ENCODE data around the gene MYO5C. TPM values are rescaled to one million over a fixed set of nuclear protein-coding genes. Genes with fewer than 3 reads are reported as not detected.

MYO5C gene
- total RNA-seq, 1 experiment from 2014 or later = 0.43 TPM

GRCh38 chr15:52278135-52278534 is 17.5 kb downstream of the MYO5C start:
- Histone ChIP-seq H3K27me3 (replicated peaks; ENCODE audit: insufficient read depth, low read depth, low read length, poor library complexity) (peaks cover 3% of the 10 kb centered on the region), H3K27ac (ENCODE audit: low read depth, low read length, poor library complexity, severe bottlenecking) (no peak overlapping the region), H3K9me3 (ENCODE audit: low read depth, low read length, poor library complexity, severe bottlenecking) (no peaks in the 10 kb centered on the region), H3K36me3 (ENCODE audit: insufficient read depth, low read length, poor library complexity, severe bottlenecking) (no peaks in the 10 kb centered on the region), H3K4me1 (ENCODE audit: insufficient read depth, low read length, poor library complexity, severe bottlenecking) (no peaks in the 10 kb centered on the region), H3K4me3 (ENCODE audit: low read depth, low read length, poor library complexity, severe bottlenecking) (no peak overlapping the region)
- no TSS peak for BruUV-seq (replicated peaks)
- POLR2A ChIA-PET (ENCODE audit: low non-redundant PET) = interaction anchor here (0.6 kb wide), 1 partner anchor 10 kb away, joined by 5 read pairs; no protein-coding TSS in a partner anchor
- CTCF ChIA-PET = no interaction called here
- intact Hi-C loops (cut with micrococcal nuclease; ENCODE audit: unreplicated experiment) = no loop called here
- no peak for DNase-seq (ENCODE audit: low spot score)
- TF ChIP-seq CTCF (conservative IDR thresholded peaks at IDR 0.05; ENCODE audit: low read depth, low read length) (no peak), EZH2 (IDR thresholded peaks at IDR 0.05; ENCODE audit: borderline replicate concordance, low read depth, low read length, poor library complexity, severe bottlenecking) (no peak)

GRCh38 chr15:52277575-52277974 is 18.0 kb downstream of the MYO5C start:
- Histone ChIP-seq H3K4me3 (ENCODE audit: low read depth, low read length, poor library complexity, severe bottlenecking) (no peak overlapping the region), H3K36me3 (ENCODE audit: insufficient read depth, low read length, poor library complexity, severe bottlenecking) (no peaks in the 10 kb centered on the region), H3K9me3 (ENCODE audit: low read depth, low read length, poor library complexity, severe bottlenecking) (no peaks in the 10 kb centered on the region), H3K4me1 (ENCODE audit: insufficient read depth, low read length, poor library complexity, severe bottlenecking) (no peaks in the 10 kb centered on the region), H3K27ac (ENCODE audit: low read depth, low read length, poor library complexity, severe bottlenecking) (no peak overlapping the region), H3K27me3 (replicated peaks; ENCODE audit: insufficient read depth, low read depth, low read length, poor library complexity) (peaks cover 3% of the 10 kb centered on the region)
- CTCF ChIA-PET = no interaction called here
- no peak for TF ChIP-seq EZH2 (IDR thresholded peaks at IDR 0.05; ENCODE audit: borderline replicate concordance, low read depth, low read length, poor library complexity, severe bottlenecking)
- POLR2A ChIA-PET (ENCODE audit: low non-redundant PET) = interaction anchor here (0.6 kb wide), 1 partner anchor 10 kb away, joined by 5 read pairs; no protein-coding TSS in a partner anchor
- intact Hi-C loops (cut with micrococcal nuclease; ENCODE audit: unreplicated experiment) = no loop called here
- DNase-seq (ENCODE audit: low spot score) = no peak
- BruUV-seq (replicated peaks) = no TSS peak

- BruUV-seq (replicated peaks) = no TSS peak
- Histone ChIP-seq H3K27ac (ENCODE audit: low read depth, low read length, poor library complexity, severe bottlenecking) (no peak overlapping the region), H3K36me3 (ENCODE audit: insufficient read depth, low read length, poor library complexity, severe bottlenecking) (no peaks in the 10 kb centered on the region), H3K4me1 (ENCODE audit: insufficient read depth, low read length, poor library complexity, severe bottlenecking) (no peaks in the 10 kb centered on the region), H3K9me3 (ENCODE audit: low read depth, low read length, poor library complexity, severe bottlenecking) (no peaks in the 10 kb centered on the region), H3K4me3 (ENCODE audit: low read depth, low read length, poor library complexity, severe bottlenecking) (no peak overlapping the region), H3K27me3 (replicated peaks; ENCODE audit: insufficient read depth, low read depth, low read length, poor library complexity) (peaks cover 3% of the 10 kb centered on the region)
- POLR2A ChIA-PET (ENCODE audit: low non-redundant PET) = no interaction called here
- CTCF ChIA-PET = no interaction called here
- DNase-seq (ENCODE audit: low spot score) = no peak
- TF ChIP-seq CTCF (conservative IDR thresholded peaks at IDR 0.05; ENCODE audit: low read depth, low read length) = no peak
- no peak for TF ChIP-seq EZH2 (IDR thresholded peaks at IDR 0.05; ENCODE audit: borderline replicate concordance, low read depth, low read length, poor library complexity, severe bottlenecking)
- intact Hi-C loops (cut with micrococcal nuclease; ENCODE audit: unreplicated experiment) = no loop called here
Measured at GRCh38 chr15:52276256-52276770, 19.3 kb downstream of the MYO5C start.

All from A673 (cell line).